Stomach smooth muscle (tissue), 2 donors: Measurements from ENCODE around the gene CACNA1E.

Source experiments
- H3K27ac ChIP-seq: one replicate; pipeline ENCODE4 v1.7.0; 2013; ENCODE audit warnings: mild to moderate bottlenecking, low read length, inconsistent platforms
- H3K27me3 ChIP-seq, 2 donors: one replicate each; pipeline ENCODE4 v1.7.0; 2013; ENCODE audit warnings: low read length in 2 of 2; ENCODE audit not compliant: insufficient read depth in 2 of 2, control insufficient read depth in 1 of 2
- H3K36me3 ChIP-seq, 2 donors: one replicate each; pipeline ENCODE4 v1.7.0; 2013; ENCODE audit warnings: low read length in 2 of 2; ENCODE audit not compliant: control insufficient read depth in 2 of 2, insufficient read depth in 2 of 2
- H3K4me1 ChIP-seq: one replicate; pipeline ENCODE4 v1.7.0; 2013; ENCODE audit warnings: low read length; ENCODE audit not compliant: control insufficient read depth, insufficient read depth
- H3K4me3 ChIP-seq, 2 donors: one replicate each; pipeline ENCODE4 v1.7.0; 2013; ENCODE audit warnings: low read length in 2 of 2
- H3K9ac ChIP-seq, 2 donors: one replicate each; pipeline ENCODE4 v1.7.0; 2013; ENCODE audit warnings: low read length in 2 of 2, mild to moderate bottlenecking in 1 of 2
- H3K9me3 ChIP-seq, 2 donors: one replicate each; pipeline ENCODE4 v1.7.0; 2013; ENCODE audit warnings: low read length in 2 of 2; ENCODE audit not compliant: control insufficient read depth in 2 of 2
- donor health status: healthy.
- donor health status: Pancreatic carcinoma.

Gene CACNA1E

DNA sequence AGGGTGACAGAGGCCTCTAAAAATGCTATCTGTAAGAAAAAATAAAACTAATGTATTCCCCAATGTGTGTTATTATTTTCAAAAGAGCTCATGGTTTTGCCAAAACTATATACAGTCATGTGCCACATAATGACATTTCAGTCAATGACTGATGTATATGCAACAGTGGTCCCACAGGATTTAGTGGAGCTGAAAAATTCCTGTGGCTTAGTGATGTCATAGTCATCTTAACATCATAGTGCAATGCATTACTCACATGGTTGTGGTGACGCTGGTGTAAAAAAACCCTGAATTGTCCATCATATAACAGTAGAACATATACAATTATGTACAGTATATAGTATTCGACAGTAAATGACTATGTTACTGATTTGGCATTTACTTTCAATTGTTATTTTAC lies 172.4 kb downstream of the CACNA1E start:
- H3K9ac ChIP-seq: no peak overlapping the region
- H3K27me3 ChIP-seq: no peaks in the 10 kb centered on the region
- no peak overlapping the region for H3K4me3 ChIP-seq
- no peak overlapping the region for H3K27ac ChIP-seq
- no peaks in the 10 kb centered on the region for H3K9me3 ChIP-seq
- peaks cover 5% of the 10 kb centered on the region for H3K4me1 ChIP-seq
- no peaks in the 10 kb centered on the region for H3K36me3 ChIP-seq

DNA sequence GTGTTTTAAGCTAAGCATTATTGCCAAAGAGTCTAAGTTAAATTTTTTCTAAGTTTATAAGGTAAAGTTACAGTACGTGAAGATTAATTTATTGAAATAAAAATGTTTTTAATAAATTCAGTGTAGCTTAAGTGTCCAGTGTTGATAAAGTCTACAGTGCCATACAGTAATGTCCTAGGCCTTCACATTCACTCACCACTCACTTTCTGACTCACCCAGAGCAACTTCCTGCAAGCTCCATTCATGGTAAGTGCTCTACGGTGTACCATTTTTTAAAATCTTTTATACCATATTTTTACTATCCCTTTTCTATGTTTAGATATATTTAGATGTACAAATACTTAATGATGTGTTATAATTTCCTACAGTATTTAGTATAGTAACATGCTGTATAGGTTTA lies 173.2 kb downstream of the CACNA1E start:
- Histone ChIP-seq H3K9ac (no peak overlapping the region), H3K4me3 (no peak overlapping the region), H3K9me3 (no peaks in the 10 kb centered on the region), H3K36me3 (no peaks in the 10 kb centered on the region), H3K27ac (no peak overlapping the region), H3K4me1 (peaks cover 5% of the 10 kb centered on the region), H3K27me3 (no peaks in the 10 kb centered on the region)

DNA sequence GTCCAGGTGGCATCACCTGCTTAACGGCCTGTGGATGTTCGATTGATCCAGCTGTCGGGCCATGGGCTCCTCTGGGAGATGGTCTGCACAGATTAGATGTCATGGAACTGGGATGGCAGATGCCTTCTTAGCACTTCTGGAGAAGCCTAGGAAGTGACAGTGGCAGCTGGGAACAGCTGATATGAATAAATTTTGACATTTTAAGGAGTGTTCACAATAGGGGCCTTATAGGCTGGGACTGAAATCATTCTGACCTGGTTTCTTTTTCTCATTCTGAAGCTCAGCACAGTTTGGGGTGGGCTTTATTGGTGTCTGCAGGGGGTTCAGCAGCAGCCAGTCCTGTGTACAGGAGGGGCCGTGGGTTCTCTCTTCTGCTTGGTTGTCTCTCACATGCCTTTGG lies 175.3 kb downstream of the CACNA1E start:
- H3K4me3 ChIP-seq: no peak overlapping the region
- no peak overlapping the region for H3K27ac ChIP-seq
- no peak overlapping the region for H3K9ac ChIP-seq
- H3K27me3 ChIP-seq: no peaks in the 10 kb centered on the region
- peaks cover 5% of the 10 kb centered on the region for H3K4me1 ChIP-seq
- no peaks in the 10 kb centered on the region for H3K9me3 ChIP-seq
- H3K36me3 ChIP-seq: no peaks in the 10 kb centered on the region

DNA sequence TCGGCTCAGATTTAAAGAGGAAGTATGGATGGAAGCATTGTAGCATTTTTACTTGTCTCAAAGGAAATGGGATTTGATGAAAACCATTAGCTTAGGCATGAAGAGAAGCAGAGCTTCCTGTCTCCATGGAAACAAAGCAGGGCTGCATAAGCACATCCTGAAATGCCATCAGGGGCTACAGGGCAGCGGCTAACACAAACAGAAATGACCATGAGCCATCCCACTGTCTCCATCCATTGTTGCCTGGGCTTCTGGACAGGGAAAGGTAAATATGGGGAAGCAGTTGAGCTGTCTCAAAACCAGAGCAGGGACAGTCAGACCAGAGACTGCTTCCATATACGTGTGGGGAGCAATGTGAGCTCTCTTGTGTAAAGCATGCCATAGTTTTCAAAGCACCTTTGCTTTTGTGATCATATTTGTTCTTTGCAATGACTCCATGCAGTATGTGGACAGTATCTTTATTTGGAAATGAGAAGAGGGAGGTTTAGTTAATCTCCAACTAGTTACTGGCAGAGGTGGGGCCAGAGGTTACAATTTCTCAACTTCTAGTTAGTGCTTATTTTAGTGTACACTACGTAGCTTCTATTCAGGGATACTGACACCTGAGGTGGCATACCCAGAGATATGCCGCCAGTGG lies 176.1 kb downstream of the CACNA1E start:
- no peak overlapping the region for H3K27ac ChIP-seq
- H3K4me3 ChIP-seq: no peak overlapping the region
- H3K4me1 ChIP-seq: peaks cover 5% of the 10 kb centered on the region
- H3K36me3 ChIP-seq: no peaks in the 10 kb centered on the region
- no peaks in the 10 kb centered on the region for H3K9me3 ChIP-seq
- no peak overlapping the region for H3K9ac ChIP-seq
- H3K27me3 ChIP-seq: no peaks in the 10 kb centered on the region

DNA sequence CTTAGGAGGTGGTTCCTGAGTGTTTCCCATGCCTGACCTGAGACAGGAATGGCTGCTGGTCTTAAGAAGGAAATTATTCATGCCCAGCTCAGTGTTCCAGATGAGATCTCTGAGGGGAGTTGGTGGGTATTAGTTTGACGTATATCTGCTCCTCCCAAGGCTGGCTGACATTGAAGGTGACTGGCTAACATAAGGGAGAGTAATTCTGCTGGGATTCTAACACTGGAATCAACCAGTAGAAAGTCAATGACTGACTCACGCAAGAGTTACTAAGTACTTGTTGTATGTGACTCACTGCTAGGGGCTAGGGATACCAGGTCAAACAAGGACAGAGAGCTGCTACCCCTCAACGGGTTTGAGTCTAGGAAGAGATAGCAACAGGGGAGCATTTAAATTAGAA lies 177.3 kb downstream of the CACNA1E start:
- Histone ChIP-seq H3K9me3 (no peaks in the 10 kb centered on the region), H3K9ac (no peak overlapping the region), H3K36me3 (no peaks in the 10 kb centered on the region), H3K4me3 (no peak overlapping the region), H3K27ac (no peak overlapping the region), H3K4me1 (peaks cover 5% of the 10 kb centered on the region), H3K27me3 (no peaks in the 10 kb centered on the region)

DNA sequence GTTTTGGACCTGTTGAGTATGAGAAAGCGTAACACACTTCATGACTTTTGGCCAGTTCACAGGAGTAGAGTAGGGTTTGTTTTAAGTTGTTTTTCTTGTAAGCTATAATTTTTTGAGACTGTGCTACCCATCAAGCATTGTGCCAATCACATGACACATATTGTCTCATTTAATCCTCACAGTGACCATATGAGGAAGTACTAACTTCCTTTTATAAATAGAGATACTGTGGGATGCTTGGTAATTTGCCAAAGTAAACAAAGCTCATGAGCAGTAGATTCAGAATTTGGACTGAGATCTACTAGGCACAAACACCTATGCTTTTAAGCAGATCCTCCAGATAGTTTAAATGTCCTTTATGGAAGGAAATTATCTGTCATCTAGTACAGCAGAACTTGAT lies 178.3 kb downstream of the CACNA1E start:
- Histone ChIP-seq H3K9ac (no peak overlapping the region), H3K27ac (no peak overlapping the region), H3K4me1 (peaks cover 5% of the 10 kb centered on the region), H3K4me3 (no peak overlapping the region), H3K9me3 (no peaks in the 10 kb centered on the region), H3K27me3 (no peaks in the 10 kb centered on the region), H3K36me3 (no peaks in the 10 kb centered on the region)

DNA sequence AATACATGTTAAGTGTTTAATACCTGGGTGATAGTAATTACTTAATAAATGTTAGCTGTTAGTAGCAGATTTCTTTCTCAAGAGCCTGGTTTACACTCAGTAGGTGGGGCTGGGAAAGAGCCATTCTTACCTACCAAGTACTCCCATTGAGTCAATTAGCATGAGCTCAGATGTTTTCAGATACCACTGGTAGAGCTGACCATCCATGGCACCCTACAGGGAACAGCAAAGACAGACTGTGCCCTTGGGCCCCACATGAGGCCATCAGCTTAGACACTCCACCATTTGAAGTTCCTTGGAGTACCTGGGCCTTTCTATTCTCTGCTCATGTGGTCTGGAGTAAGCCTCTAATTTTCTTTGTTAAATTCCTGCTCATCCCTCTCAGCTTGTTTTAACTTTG lies 179.3 kb downstream of the CACNA1E start:
- H3K4me1 ChIP-seq: peaks cover 5% of the 10 kb centered on the region
- H3K36me3 ChIP-seq: no peaks in the 10 kb centered on the region
- no peaks in the 10 kb centered on the region for H3K27me3 ChIP-seq
- no peak overlapping the region for H3K27ac ChIP-seq
- H3K9ac ChIP-seq: no peak overlapping the region
- no peaks in the 10 kb centered on the region for H3K9me3 ChIP-seq
- H3K4me3 ChIP-seq: no peak overlapping the region

DNA sequence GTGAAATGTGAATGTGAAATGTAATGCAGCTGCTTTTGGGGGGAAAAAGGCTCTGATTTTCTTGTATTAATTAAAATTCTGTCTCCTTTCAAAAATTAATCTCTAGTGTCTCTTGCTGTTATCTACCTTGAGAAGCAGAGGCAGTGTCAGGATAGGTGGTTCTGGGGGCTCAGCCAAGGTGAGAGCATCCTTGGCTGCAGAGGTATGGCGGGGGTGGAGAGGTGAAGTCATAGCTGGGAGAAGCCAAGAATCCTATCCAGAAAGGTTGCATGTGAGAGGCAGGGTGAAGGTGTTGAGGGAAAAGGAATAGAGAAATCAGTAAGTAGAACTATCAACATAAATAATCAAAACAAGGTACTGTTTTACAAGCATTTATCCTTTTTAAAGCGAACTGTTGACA lies 181.2 kb downstream of the CACNA1E start:
- no peak overlapping the region for H3K4me3 ChIP-seq
- H3K27ac ChIP-seq: no peak overlapping the region
- H3K27me3 ChIP-seq: no peaks in the 10 kb centered on the region
- H3K9me3 ChIP-seq: no peaks in the 10 kb centered on the region
- H3K9ac ChIP-seq: no peak overlapping the region
- H3K36me3 ChIP-seq: no peaks in the 10 kb centered on the region
- H3K4me1 ChIP-seq: peaks cover under 1% of the 10 kb centered on the region

DNA sequence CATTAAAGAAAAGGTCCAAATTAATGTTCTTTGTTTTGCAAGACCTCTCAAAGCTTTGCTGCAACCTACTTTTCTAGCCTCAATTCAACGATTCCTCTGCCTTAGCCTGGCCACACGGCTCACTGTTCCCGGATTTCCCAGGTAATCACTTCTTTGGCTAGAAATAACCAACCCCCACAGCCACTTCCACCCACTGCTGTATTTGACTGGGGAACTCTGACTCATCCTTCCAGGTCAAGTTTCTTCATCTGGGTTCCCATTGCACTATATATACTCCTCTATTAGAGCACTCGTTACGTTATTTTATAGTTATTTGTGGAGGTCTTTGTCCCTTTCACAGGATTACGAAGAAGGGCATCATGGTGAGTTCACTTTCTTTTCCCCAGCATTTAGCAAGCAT lies 185.9 kb downstream of the CACNA1E start:
- H3K36me3 ChIP-seq: no peaks in the 10 kb centered on the region
- no peaks in the 10 kb centered on the region for H3K27me3 ChIP-seq
- H3K9me3 ChIP-seq: no peaks in the 10 kb centered on the region
- no peak overlapping the region for H3K4me3 ChIP-seq
- H3K27ac ChIP-seq: no peak overlapping the region
- no peaks in the 10 kb centered on the region for H3K4me1 ChIP-seq
- no peak overlapping the region for H3K9ac ChIP-seq

DNA sequence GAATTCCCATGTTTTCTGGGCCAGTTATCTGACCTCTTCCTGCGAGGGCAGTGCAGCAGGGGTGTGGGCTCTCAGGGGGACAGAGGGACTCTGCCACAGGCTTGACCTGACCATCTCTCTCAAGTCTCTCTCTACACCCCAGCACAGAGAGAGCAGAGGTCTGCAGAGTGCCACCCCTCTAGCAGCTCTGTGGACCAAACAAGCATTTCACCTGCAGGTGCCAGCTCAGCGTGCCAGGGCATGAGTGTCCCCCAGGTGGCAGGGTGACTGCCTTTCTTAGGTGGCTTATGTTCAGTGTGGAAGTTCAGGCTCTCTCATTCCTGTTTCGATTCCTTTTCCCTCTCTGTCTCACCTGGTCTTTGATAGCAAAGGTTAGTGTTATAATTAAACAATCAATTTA lies 191.3 kb downstream of the CACNA1E start:
- no peaks in the 10 kb centered on the region for H3K4me1 ChIP-seq
- H3K9ac ChIP-seq: no peak overlapping the region
- no peak overlapping the region for H3K4me3 ChIP-seq
- H3K27ac ChIP-seq: no peak overlapping the region
- H3K36me3 ChIP-seq: no peaks in the 10 kb centered on the region
- no peaks in the 10 kb centered on the region for H3K27me3 ChIP-seq
- no peaks in the 10 kb centered on the region for H3K9me3 ChIP-seq

DNA sequence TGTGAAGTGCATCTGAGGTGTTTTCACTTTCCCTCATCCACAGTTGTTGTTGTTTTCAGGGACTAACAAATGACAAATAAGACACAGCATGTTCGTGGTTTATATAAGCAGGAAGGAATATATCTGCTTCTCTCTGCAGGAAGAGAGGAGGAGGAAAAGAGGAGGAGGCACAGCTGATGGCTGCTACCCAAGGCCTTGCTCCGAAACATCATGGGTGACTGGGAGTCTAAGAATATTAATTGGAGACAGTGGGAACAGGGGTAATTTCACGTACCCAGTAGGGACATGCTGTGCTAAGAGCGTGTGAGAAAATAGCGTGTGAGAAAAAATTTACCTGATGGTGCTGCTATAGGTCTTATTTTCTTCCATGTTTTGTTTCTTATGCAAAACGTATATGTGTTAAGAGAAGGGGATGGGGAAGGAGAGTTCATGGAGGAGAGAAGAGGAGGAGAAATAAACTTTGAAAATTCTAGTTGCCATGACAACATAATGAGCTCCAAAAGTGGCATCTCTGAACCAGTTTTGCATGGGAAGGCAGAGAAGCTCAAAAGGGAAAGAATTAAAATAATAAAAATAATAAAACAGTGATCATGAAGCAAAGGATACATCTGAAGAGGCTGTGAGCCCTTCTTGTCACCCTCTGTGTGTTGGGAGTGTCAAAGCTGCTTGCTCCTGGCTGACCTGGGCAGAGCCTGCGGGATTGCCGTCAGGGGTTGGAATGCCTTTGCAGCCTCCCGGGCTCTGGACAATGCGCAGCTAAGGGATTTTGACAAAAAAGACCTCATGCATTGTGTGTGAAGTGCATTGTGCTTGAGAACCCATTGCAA lies 192.0 kb downstream of the CACNA1E start:
- Histone ChIP-seq H3K9ac (no peak overlapping the region), H3K27me3 (no peaks in the 10 kb centered on the region), H3K36me3 (no peaks in the 10 kb centered on the region), H3K4me3 (no peak overlapping the region), H3K27ac (no peak overlapping the region), H3K9me3 (no peaks in the 10 kb centered on the region), H3K4me1 (no peaks in the 10 kb centered on the region)
